PC-9 (cell line): ENCODE results near the gene RAB40C.

Source experiments
- CTCF ChIP-seq: fragments of 200-600 bp; sonication (generic); conservative IDR thresholded peaks from 2 replicates; pipeline ENCODE4 v1.6.1; 2017; ENCODE audit warnings: mixed run types, antibody characterized with exemption, mild to moderate bottlenecking, moderate library complexity
- EZH2 ChIP-seq: fragments of 200-600 bp; sonication (generic); IDR thresholded peaks from 2 replicates; pipeline ENCODE4 v1.8.0; 2017; ENCODE audit warnings: antibody characterized with exemption, low read depth

DNA sequence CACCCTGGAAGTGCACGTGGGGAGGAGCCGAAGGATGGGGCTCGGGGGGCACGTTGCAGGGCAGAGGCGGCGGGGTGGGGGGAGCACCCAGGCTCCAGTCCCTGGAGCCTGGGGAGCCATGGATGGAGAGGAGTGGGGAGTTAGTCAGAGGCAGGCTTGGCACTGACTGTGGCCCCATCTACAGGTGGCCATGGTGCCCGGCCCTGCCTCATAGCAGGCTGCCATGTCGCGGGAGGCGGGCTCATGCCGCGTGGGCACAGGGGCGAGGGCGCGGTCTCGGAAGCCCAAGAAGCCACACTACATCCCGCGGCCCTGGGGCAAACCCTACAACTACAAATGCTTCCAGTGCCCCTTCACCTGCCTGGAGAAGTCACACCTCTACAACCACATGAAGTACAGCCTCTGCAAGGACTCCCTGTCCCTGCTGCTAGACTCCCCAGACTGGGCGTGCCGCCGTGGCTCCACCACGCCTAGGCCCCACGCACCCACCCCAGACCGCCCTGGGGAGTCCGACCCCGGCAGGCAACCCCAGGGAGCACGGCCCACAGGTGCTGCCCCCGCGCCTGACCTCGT, 26.7 kb upstream of the RAB40C start:
- TF ChIP-seq CTCF (no peak), EZH2 (no peak)
